ENCODE data around the gene MARK4.
"Not testable (repeated sequence)": the region's sequence is repeated elsewhere in the genome, so short reads cannot be mapped to it uniquely, and the experiment has no call there.

Gene MARK4

DNA sequence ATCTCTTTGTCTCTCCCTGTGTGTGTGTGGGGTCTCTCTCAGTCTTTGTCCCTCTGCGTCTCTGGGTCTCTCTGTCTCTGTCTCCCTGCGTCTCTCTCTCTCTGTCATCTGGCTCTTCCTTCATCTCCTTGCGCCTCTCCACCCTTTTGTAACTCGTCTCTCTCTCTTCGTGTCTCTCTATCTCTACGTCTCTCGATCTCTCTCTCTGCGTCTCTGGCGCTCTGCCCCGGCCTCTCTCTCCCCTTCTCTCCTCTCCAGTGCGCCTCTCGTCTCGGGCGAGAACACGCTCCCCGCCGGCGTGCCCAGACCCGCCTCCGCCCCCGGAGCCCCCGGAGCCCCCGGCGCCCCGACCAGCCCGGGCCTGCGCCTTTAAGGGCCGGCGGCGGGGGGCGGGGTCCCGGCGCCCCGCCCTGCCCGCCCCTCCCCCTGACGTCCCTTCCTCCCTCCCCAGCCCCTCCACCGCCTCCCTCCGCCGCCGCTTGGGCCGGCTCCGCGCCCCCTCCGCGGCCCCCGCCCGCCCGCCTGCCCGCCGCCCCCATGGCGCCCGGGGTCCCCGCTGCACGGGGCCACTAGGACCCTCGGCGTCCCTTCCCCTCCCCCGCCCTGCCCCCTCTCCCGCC, at the start of gene MARK4:
TSS of gene MARK4 (plus strand) at position 440 of the 620 bp plus-strand sequence. CDS start 318 bp downstream, outside the sequence.
- no peak for DNase-seq (ENCODE audit: low read depth)

DNA sequence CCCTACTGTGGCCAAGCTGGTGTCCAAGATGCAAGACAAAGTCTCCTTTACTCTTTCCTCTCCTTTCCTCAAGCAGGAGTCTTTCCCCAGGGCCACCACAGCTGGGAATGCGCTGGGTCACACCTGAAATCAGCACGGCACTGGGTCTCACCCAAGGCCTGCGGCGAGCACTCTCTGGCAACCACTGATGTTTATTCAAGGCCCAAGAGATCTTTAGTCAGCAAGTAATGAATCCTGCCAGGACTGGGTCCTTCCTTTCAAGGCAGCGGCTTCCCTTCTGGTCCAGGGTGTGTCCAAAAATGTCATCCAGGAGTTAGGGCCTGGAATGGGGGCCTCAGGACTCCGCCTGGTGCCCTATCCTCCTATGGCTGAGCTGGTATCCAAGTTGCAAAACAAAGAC, 48.4 kb upstream of the MARK4 start:
- no peak for DNase-seq (ENCODE audit: low read depth)

DNA sequence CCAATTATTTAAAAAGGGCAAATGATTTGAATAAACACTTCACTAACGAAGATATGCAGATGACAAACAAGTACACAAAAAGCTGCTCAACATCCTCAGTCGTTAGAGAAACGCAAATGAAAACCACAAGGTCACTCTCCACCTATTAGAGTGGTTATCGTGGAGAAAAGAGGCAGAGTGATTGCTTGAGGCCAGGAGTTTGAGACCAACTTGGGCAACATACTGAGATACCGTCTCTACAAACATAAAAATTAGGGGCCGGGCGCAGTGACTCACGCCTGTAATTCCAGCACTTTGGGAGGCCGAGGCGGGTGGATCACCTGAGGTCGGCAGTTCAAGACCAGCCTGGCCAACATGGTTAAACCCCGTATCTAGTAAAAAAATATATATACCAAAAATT, 45.3 kb upstream of the MARK4 start:
- DNase-seq (ENCODE audit: low read depth), result no peak

DNA sequence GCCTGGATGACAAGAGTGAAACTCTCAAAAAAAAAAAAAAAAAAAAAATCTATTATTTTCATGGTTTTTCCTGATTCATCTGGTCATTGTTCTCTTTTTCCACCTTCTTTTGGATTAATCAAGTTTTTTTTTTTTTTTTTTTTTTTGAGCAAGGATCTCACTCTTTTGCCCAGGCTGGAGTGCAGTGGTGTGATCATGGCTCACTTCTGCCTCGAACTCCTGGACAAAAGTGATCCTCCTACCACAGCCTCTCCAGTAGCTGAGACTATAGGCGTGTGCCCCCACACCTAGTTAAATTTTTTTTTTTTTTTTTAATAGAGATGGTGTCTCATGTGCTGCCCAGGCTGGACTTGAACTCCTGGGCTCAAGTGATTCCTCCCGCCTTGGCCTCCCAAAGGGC, 44.7 kb upstream of the MARK4 start:
- DNase-seq (ENCODE audit: low read depth), result no peak

DNA sequence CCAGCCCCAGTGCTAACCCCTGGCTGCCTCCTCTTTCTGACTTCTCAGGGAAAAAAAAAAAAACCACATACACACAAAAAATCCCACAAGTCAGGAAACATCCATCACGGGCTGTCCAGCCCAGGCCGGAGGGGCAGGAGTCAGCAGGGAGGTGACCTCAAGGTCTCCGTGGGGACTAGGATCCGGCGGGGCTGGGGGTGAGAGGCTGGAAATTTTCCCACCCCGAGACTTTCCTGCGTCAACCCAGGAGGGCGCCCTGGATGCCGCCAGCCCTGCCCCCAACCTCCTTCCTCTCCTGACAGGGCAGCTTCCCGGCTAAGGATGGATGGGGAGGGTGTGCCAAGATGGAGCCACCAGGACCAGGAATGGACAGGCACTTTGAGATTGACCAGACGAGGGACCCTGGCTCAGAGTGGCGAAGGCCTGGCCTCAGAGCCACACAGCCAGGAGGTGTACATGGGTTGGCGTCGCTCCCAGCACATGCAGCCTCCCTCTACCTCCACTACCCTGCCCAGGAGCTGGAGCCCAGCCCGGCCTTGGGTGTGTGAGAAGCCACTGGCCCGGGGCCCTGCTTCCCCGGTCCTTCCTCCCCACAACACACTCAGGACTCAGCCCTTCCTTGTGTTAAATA, 39.2 kb upstream of the MARK4 start:
- DNase-seq (ENCODE audit: low read depth), result no peak

DNA sequence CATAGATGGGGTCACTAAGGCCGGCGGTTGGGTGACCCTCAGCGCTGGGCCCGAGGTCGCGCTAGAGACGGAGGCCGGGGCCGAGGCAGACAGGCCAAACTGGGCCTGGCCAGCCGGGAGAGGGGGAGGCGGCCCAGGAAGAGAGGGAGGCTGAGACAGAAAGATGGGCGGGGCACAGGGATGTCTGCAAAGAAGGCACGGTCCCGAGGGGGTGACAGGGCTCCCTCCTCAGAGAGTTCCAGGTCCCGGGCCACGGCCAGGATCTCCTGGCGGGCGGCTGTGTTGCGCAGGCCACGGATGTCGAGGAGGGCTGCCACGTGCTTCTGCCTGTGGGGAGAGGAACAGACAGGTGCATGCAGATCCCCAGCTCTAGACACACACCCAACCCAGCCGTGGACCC, 38.0 kb upstream of the MARK4 start:
- DNase-seq (ENCODE audit: low read depth), result no peak

DNA sequence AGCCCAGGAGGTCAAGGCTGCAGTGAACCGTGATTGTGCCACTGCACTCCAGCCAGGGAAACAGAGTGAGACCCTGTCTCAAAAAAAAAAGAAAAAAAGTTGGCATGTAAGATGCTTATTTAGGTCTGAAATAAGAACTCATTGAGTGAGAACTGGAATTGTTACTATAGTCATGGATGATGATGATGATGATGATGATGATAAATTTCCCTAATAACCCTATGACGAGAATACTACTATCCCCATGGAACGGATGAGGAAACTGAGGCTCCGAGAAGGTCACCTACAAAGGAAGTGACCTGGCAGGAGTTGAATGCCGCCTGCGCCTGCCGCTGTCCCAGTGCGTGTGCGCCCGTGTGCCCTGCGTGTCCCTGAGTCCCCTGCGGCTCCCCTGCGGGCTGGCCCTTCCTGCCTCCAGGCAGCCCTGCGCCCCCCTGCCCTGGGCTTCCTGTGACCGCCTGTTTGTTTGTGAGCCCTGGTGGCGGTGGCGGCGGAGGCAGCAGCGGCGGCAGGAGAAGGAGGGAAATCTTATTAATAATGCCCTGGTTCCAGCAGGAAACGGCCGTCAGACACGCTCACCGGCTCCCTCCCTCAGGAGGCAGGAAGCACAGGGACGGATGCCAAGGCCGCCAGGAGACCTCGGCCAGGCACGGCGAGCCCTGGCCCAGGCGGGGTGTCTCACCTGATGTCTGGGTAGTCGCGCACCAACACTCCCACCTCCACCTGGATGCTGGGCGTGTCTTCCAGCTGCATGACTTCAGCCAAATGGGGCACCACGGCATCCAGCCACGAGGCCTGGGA, 35.5 kb upstream of the MARK4 start:
- no peak for DNase-seq (ENCODE audit: low read depth)

DNA sequence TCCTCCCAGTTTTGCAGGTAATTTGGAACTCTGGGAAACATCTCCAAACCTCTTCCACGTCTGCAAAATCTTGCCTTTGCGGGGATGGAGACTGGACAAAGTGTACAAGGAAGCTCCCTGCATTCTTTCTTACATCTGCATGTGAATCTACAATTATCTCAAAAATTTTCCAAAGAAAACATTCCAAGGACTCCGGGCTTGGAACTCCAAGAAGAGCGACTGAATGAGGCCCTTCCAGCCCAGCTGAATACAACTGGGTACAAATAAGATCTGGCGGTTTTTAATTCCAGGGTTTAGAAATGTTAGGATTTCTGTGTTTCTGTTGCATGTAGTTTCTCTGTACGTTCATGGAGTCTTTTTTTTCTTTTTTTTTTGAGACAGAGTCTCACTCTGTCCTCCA, 34.4 kb upstream of the MARK4 start:
- no peak for DNase-seq (ENCODE audit: low read depth)

DNA sequence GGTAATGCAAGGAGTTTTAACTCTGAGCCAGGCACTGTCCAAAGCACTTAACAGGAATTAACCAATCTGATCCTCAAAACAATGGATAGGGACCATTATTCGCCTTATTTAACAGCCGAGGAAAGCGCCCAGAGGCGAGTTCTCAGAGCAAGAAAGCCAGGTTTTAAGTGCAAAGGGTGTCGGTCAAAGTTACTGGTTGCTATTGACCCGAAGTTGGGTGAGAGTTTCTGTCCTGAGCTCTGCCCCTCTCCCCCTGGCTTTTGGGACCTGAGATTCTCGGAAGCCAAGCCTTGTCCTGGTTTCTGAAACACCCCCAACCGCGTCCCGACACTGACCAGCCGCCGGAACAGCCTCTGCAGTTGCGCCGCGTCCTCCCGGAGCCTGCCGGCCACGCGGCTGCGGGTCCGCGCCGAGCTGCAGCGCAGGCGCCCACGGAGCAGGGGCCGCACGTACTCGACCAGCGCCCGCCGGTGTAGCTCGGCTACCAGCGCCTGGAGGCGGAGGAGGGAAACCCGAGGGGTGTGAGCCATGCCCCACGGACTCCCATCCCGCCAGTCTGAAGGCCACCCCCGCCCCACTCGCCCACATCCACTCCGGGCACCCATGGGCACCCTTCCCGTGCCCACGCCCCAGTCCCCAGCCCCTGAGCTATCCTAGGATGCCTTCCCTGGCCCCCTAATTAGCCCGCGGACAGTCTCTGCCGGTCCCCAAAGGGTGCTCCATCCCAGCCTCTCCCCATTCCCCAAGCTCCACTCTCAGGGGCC, 33.7 kb upstream of the MARK4 start:
- no peak for DNase-seq (ENCODE audit: low read depth)

DNA sequence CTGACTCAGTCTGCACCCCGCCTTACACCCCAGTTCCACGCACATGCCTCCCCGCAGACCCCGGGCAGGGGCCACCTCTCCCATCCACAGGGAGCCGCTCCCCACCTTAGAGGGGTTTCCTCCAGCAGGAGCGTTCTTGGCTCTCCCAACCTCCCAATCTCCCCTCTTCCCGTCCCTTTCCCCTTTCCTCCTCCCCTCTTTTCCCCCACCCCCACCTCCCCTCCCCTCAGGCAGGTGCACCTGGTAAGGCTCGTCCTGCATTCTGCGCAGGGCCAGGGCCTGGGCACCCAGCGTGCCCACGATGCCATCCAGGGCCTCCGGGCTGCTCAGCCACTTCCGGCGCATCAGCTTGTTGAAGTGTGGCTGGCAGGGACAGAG, 33.1 kb upstream of the MARK4 start:
- DNase-seq (ENCODE audit: low read depth), result no peak

DNA sequence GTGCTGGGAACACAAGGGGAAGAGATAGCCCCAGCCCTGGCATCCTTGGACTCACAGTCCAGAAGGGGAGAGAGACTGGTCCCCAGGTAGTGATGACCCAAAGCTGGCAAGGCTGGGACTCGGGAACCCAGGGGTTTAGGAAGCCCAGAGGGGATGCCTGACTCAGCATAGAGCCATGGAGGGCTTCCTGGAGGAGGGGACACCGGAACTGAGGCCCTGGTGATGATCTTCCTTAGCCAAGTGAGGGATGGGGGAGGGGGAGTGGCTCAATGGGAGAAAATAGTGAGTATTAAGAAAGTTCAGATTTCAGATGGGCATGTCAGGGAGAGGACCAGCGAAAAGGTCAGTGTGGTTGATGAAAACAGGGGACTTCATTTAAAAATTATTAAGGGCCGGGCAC, 32.6 kb upstream of the MARK4 start:
- no peak for DNase-seq (ENCODE audit: low read depth)

DNA sequence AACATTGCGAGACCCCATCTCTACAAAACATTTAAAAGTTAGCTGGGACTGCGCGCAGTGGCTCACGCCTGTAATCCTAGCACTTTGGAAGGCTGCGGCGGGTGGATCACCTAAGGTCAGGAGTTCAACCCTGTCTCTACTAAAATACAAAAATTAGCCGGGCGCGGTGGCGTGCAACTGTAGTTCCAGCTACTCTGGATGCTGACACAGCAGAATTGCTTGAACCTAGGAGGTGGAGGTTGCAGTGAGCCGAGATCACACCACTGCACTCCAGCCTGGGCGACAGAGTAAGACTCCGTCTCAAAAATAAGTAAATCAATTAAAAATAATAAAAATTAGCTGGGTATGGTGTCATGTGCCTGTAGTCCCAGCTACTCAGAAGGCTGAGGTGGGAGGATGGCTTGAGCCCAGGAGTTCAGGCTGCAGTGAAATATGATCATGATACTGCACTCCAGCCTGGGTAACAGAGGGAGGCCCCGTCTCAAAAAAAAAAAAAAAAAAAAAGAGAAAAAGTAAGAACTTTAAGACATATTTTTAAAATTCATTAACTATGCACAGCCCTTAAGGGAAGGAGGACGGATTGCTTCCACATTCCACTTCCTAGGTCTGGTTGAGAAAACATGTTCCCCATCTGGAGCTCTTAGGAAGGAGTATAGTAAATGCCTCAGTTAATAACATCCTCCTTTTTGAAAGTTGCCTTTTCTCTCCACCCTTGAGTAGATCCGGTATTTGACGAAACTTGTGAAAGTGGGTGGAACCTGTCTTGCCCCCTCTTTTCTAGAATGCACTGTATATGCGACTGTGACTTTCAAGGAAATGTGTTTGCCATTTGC, 31.9 kb upstream of the MARK4 start:
- DNase-seq (ENCODE audit: low read depth), result no peak

DNA sequence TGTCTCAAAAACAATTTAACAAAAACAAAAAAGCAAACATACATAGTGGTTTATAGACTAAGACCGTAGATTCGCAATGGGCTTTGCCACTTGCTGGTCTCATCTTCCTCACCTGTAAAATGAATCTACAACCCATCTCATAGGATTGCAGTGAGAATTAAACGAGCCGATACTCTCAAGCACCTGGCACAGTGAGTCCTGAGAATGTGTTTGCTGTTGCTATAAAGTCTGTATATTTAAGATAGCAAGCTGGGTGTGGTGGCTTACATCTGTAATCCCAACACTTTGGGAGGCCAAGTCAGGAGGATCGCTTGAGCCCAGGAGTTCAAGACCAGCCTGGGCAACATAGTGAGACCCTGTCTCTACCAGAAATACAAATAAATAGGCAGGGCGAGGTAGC, 28.3 kb upstream of the MARK4 start:
- DNase-seq (ENCODE audit: low read depth), result no peak

DNA sequence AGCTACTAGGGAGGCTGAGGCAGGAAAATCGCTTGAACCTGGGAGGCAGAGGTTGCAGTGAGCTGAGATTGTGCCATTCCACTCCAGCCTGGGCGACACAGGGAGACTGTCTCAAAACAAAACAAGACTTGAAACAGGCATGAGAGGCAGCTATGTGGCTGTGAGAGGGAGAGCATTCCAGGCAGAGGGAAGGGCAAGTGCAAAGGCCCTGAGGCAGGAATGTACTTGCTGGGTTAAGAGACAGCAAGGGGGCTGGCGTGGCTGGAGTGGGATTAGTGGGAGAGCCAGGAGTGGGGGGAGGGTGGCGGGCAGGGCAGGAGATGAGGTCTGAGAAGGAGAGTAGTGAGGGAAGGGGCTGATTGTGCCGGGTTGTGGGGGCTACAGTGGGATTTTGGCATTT, 27.2 kb upstream of the MARK4 start:
- no peak for DNase-seq (ENCODE audit: low read depth)

DNA sequence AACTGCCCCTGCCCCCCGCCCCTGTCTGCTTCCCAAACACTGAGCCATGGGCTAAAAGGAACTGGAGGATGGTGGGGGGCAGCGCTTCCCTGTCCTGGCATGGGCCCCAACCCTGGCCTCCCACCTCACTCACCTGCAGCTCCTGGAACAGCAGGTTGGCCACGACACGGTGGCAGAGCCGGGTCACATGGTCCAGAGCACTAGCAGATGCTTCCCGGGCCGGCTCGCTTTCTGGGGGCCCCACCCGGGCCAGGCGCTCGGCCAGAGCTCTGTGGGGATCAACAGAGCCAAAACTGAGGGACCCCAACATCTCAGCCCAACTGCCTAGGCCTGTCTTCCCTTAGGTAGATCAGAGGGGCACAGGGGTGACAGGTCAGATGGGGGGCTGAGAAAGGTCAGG, 26.4 kb upstream of the MARK4 start:
- DNase-seq (ENCODE audit: low read depth), result no peak

DNA sequence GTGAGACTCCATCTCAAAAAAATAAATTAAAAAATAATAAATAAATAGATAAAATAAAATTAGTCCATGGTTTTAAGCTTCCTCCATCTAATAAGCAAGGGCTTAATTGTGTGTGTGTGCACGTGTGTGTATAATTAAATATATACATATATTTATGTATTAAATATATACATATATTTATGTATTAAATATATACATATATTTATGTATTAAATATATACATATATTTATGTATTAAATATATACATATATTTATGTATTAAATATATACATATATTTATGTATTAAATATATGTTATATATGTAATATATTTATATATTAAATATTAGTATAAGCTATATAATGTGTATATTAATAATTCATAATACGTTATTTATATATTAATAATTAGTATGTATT, 22.0 kb upstream of the MARK4 start:
- DNase-seq (ENCODE audit: low read depth), result not testable (repeated sequence)

DNA sequence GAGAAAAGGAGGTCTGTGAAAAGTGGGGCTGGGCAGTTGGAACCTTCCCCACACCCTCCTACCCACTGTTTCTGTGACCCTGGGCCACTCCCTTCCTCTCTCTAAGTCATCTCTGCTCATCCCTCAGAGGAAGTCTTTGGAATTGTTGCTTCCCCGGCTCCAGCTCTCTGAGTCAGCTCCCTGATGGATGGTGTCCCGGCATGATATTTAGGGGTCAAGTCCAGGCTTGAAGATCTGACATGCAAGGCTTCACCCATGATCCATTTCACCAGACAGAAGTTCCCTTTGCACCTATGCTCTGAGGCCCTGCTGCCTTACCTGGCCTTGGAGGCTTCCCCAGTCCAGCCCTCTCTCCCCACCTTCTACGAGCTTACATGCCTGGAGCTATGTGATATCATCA, 19.2 kb upstream of the MARK4 start:
- DNase-seq (ENCODE audit: low read depth), result no peak

DNA sequence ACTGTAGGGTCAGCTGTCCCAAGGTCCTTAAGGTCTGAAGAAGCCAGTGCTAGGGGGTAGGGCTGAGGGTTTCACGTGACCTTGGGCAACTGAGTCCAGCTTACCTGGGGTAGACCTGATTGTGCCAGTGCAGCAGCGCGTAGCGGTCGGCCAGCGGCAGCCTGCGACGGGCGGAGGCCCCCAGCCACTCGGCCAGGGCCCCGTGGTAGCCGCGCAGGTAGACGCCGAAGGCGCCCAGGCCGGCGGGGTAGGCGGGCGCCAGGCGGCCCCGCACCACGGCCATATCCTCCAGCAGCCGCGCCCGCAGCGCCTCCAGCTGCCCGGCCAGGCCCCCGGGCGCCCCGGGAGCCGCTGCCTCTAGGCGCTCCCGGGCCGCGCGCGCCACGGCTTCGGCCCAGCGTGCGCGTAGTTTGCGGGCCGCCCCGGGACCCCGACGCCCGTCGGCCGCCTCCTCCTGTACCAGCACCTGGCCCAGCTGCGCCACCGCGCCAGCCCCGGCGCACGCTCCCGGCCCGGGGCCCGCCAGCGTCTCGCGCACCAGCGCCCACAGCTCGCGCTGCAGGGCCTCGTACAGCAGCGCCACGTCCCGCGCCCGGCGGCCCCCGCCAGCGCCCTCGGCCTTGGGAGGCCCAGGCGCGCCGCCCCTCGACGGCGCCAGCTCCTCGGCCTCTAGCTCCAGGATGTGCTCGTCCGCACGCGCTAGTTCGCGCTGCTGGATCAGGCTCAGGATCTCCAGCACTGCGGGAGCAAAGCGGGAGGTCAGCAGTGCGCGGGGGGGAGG, 16.8 kb upstream of the MARK4 start:
- no peak for DNase-seq (ENCODE audit: low read depth)

DNA sequence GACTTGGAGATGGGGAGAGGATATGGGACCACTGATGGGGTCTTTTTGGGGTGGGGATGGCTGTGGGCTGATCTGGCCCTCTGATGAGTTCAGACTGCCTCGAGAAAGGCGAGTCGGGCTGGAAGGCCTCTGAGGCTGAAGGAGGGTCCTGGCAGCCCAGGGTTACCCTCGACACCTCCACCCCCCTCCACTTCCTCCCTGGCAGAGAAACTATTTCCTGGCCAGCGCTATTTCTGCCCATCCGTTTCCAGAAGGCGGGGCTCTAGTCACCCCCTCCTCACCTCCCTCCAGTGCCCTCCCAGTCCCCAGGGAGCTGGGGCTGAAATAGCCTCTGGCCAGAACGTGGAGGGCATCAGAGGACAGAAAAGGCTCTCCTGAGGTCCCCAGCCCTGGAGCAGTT, 15.6 kb upstream of the MARK4 start:
- DNase-seq (ENCODE audit: low read depth), result no peak

DNA sequence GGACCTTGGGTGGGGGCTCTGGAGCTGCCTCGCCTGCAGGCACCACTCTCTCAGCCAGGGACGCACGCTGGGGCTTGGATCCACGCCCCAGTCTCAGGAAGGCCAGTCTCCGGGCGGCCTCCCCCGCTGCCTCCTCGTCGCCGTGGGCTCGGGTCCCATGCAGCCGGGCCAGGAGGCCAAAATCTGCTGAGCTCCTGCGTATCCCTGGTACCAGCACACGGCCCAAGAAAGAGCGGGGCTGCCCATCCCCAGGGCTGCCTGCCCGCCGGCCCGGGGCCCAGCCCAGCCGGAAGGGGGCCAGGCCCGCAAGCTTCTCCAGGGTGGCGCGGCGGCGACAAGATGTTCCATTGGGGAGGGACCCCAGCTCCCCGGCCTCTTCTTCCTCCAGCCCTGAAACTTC, 12.5 kb upstream of the MARK4 start:
- no peak for DNase-seq (ENCODE audit: low read depth)

DNA sequence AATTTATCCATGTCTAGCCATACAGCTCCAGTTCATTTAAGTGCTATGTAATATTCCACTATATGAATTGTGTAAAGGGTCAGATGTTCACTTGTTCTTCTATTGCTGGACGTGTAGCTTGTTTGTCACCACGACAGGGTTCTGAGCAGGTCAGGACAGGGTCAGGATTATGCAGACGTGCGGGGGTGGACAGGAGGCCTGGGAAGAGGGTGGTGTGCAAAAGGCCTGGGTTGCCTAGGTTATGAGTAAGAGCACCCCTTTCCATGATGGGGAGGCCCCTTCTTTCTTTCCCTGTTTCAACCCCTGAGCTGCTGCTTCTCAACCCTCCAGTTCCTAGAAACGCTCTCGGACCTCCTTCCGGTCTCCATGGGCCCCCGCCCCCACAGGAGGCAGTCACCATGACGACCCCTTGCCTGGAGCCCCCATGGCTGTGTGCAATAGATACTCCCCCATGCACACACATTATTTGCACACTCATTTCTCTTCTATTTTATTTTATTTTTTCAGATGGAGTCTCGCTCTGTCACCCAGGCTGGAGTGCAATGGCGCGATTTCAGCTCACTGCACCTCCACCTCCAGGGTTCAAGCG, 7.8 kb upstream of the MARK4 start:
- DNase-seq (ENCODE audit: low read depth), result no peak

Measured in activated gamma-delta T cell treated with anti-CD3 and anti-CD28 coated beads, Interleukin-2, amount 50 U/mL, for 16 hours (primary cell).